ENCODE data around the gene SEC22C. TPM values are rescaled to one million over a fixed set of nuclear protein-coding genes. Genes with fewer than 3 reads are reported as not detected.

SEC22C gene
- total and polyA plus RNA-seq, 2 of the 4 experiments (the other 2 are of a cell fraction), result 24.0 to 43.9 TPM

- no peak for DNase-seq
Measured at GRCh38 chr3:42524751-42525150, 57.0 kb downstream of the SEC22C start.

More at GRCh38 chr3:42524751-42525150, 57.0 kb downstream of the SEC22C start:
- H3K4me3 ChIP-seq (ENCODE audit: insufficient read depth, low read depth, low read length), result no peak overlapping the region
- intact Hi-C loops (cut with micrococcal nuclease), result no loop called here
- in situ Hi-C loops (cut with MboI; ENCODE audit: low sequenced_read_pairs), result no loop called here
- no peak overlapping the region for H3K56ac ChIP-seq (ENCODE audit: extremely low read depth, insufficient read depth, low read length)
- H3K79me1 ChIP-seq (ENCODE audit: low read depth in 1 of 2, low read length in 2 of 2), result no peaks in the 10 kb centered on the region
- no peak for TF ChIP-seq SMC3 (IDR thresholded peaks at IDR 0.05; ENCODE audit: low read depth, low read length)
- TF ChIP-seq BHLHE40 (IDR thresholded peaks at IDR 0.05; ENCODE audit: low read depth, low read length), result no peak
- no peak for TF ChIP-seq CTCF (conservative IDR thresholded peaks at IDR 0.05; ENCODE audit: low read depth, low read length)
- TF ChIP-seq RAD21 (IDR thresholded peaks at IDR 0.05; ENCODE audit: low read length), result no peak
- no peak for TF ChIP-seq RCOR1 (IDR thresholded peaks at IDR 0.05; ENCODE audit: insufficient replicate concordance, low read length)
- TF ChIP-seq NFE2L2 (IDR thresholded peaks at IDR 0.05; ENCODE audit: low read depth, low read length), result no peak
- no peak overlapping the region for H2BK120ac ChIP-seq (ENCODE audit: low read depth, low read length)
- H3K27me3 ChIP-seq (ENCODE audit: control insufficient read depth, insufficient read depth, low read length), result peaks cover 3% of the 10 kb centered on the region; the same call in 1 of the 2 replicates
- H2BK15ac ChIP-seq (ENCODE audit: low read depth, low read length), result no peak overlapping the region
- no peaks in the 10 kb centered on the region for H4K20me1 ChIP-seq (ENCODE audit: insufficient read depth, low read length)
- POLR2A ChIA-PET (ENCODE audit: unreplicated experiment), result no interaction called here
- no peak overlapping the region for H2BK5ac ChIP-seq (ENCODE audit: low read depth, low read length, poor library complexity, severe bottlenecking)
- no peak overlapping the region for H4K5ac ChIP-seq (ENCODE audit: low read depth, low read length)
- H4K8ac ChIP-seq (ENCODE audit: low read depth in 2 of 2, low read length in 2 of 2), result no peak overlapping the region
- H4K91ac ChIP-seq (ENCODE audit: insufficient read depth, low read depth, low read length), result no peak overlapping the region
- H3K36me3 ChIP-seq (ENCODE audit: control insufficient read depth, insufficient read depth, low read length), result no peaks in the 10 kb centered on the region
- H2AK5ac ChIP-seq (ENCODE audit: low read depth, low read length), result no peak overlapping the region
- no peak overlapping the region for H3K14ac ChIP-seq (replicated peaks; ENCODE audit: low read depth, low read length)
- no peak overlapping the region for H3K4ac ChIP-seq (ENCODE audit: low read depth, low read length)
- H2AK9ac ChIP-seq (replicated peaks; ENCODE audit: low read depth, low read length, poor library complexity), result no peak overlapping the region
- no peaks in the 10 kb centered on the region for H3K9me3 ChIP-seq (ENCODE audit: control insufficient read depth, insufficient read depth, low read length)
- H2AFZ ChIP-seq (replicated peaks; ENCODE audit: low read length, poor library complexity), result no peak overlapping the region
- H3K4me2 ChIP-seq (ENCODE audit: low read depth, low read length), result no peak overlapping the region
- H3K9me1 ChIP-seq (ENCODE audit: insufficient read depth, low read length), result no peaks in the 10 kb centered on the region
- ATAC-seq (ENCODE audit: low read depth), result no peak
- H3K4me1 ChIP-seq (ENCODE audit: control insufficient read depth, insufficient read depth, low read length), result no peaks in the 10 kb centered on the region
- no TSS peak for BruUV-seq (replicated peaks)
- H3K23ac ChIP-seq (ENCODE audit: low read depth, low read length), result no peak overlapping the region
- H3K18ac ChIP-seq (ENCODE audit: low read depth, low read length), result no peak overlapping the region
- no peak overlapping the region for H3K9ac ChIP-seq (ENCODE audit: low read depth, low read length)
- dilution Hi-C loops (cut with HindIII; ENCODE audit: low sequenced_read_pairs, unreplicated experiment), result no loop called here
- H2BK20ac ChIP-seq (ENCODE audit: low read depth, low read length), result no peak overlapping the region
- CTCF ChIA-PET, result no interaction called here
- H3K27ac ChIP-seq (ENCODE audit: insufficient read depth, low read length), result no peak overlapping the region
- WGBS, 2 experiments (ENCODE audit: extremely low coverage in 2 of 2, insufficient read length in 1 of 2), result no CpG with 5 or more reads among the region's 3 CpGs

Data from IMR-90 (cell line).